NOMO-1 treated with dmso at 0.1 percent for 144 hours (cell line): ENCODE measurements around the gene KDM2B.

Experiments
- DNase-seq: peaks from one replicate; lab custom pipeline; 2025; ENCODE audit not compliant: unreplicated experiment; lab: John Stamatoyannopoulos, UW

KDM2B gene

GRCh38 chr12:121438905-121439304 lies 141.9 kb downstream of the KDM2B start:
- no peak for DNase-seq

GRCh38 chr12:121436706-121437105 lies 144.1 kb downstream of the KDM2B start:
- DNase-seq, result no peak

DNA sequence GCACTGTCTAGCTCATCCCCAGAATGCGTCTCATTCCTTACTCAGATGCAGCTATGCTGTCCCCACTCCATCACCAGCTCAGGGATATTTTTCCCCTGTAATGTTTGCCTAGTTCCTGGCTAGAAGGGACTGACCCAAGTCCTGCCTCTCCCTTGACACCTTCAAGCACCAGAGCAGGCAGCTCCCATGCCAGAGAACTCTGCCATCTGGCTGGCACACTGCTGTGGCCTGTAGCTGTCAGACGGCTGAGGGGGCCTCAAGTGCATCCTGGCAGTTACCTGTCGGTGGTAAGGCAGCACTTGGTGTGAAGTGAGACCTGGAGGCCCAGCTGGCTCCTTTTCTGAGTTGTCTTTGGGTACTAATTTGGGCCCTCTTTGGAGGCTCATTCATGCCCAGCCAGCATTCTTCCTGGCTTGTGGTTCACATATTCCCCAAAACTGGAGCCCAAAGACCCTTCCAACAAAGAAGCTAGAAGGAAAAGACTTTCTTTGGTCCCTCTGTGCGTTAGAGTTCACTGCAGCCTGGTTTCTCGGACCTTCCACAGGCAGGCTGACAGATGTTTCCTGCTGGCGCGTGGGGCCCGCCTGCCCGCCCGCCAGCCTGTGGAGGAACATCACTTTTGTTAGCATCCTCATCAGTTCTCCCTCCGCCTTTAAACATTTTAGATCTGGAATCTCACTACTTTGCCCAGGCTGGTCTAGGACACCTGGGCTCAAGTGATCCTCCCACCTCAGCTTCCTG lies 147.9 kb downstream of the KDM2B start:
- no peak for DNase-seq

GRCh38 chr12:121430833-121431415 lies 149.9 kb downstream of the KDM2B start:
- no peak for DNase-seq

DNA sequence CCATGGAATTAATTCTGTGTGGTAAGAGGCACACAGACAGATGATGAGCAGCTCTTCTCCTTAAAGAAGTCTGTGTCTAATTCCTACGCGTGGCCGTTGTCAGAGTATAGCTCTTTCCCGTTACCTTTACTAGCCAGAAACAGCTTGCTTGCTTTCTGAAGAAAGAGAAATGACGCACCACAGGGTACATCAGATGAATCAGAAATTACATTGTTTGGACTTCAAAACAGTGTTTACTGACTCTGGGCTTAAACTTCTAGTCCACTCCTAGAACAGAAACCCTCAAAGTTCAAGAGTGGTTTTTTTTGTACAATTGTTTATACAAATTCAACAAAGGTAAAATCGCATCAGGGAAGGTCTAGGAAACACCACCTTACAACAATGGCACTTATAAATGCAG lies 151.9 kb downstream of the KDM2B start:
- DNase-seq, result no peak

- no peak for DNase-seq
Measured at GRCh38 chr12:121427556-121428050, 153.2 kb downstream of the KDM2B start.

- DNase-seq, result no peak
Measured at GRCh38 chr12:121424624-121424975, 156.2 kb downstream of the KDM2B start.

DNA sequence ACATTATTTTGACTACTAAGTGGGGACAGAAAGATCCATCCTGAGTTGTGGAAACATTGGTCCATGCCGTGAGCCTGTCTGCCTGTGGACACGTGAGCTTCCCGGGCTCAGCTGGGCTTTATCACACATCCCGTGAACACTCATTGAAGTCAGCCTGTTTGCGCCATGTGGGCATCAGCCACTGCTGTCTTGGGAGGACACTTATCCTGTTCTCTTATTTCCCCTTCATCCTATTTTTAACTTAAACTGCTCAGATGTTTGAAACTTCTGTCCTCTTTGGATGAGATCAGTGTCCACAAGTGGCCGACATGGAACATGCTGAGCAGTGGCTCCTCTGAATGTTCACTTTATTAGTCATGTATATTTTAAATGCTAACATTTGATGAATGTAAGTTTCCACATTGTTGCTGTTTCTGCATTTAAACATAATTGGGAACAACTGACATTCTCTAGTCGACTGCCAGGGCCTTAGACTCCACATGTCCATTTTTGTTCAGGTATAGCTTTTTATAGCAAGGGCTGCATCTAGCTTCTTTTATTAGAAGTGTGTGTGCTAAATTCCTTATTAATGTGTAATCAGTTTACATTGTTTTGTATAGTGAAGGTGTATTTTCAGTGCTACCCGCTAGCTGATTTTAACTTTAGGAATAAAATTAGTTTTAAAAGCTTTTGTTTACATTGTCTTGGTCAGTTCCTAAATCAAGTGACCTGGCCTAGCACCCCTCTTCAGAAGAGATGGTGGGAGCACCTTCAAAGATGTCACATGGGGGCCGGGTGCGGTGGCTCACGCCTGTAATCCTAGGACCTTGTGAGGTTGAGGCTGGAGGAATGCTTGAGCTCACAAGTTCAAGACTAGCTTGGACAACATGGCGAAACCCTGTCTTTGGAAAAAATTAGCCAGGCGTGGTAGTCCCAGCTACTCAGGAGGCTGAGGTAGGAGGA lies 156.9 kb downstream of the KDM2B start:
- no peak for DNase-seq

DNA sequence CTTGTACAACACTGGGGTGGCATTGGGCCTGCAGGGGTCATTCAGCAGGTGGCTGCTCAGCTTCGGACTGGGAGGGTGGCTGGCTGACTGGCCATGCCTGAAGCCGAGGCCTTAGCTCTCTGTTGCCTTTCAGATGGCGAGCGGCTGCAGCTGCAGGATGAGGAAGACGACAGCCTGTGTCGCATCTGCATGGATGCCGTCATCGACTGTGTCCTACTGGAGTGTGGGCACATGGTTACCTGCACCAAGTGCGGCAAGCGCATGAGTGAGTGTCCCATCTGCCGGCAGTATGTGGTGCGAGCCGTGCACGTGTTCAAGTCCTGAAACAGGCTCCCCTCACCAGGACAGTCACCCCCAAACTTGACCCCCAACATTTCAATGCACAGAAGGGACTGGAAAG lies 157.6 kb downstream of the KDM2B start:
- DNase-seq, result no peak

DNA sequence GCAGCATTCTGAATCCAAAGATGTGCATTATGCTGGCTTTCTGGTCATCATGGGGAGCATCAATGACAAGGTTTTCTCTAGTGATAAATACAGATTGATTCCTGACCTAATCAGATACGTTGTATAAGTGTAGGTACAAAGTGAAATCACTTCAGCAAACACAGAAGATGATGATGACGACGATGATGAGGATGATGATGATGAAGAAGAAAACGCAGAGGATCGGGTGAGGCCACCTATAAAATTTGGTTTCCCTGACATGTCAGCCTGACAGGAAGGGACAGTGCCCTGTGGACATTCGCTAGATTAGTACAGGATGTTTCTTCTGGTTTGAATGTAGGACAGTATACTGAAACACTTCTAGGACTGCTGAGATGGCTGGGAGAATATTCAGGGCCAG lies 160.7 kb downstream of the KDM2B start:
- no peak for DNase-seq

DNA sequence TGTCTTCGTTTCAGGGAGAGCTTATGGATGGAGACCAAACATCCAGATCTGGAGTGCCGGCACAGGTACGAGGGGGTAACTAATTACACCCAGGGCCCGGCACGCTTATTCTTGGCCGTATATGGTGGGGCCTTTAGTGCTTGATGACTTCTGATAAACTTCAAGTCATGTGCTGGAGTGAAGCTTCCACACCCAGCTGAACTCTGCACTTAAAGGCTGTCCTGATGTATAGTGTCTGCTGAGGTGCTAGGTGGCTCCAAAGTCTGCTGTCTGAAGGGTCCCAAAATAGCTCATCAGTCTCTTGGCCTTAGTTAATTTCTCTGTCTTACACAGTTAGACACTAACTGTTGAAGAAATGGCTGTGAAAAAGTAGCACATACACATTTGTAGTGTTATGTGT lies 163.0 kb downstream of the KDM2B start:
- no peak for DNase-seq

DNA sequence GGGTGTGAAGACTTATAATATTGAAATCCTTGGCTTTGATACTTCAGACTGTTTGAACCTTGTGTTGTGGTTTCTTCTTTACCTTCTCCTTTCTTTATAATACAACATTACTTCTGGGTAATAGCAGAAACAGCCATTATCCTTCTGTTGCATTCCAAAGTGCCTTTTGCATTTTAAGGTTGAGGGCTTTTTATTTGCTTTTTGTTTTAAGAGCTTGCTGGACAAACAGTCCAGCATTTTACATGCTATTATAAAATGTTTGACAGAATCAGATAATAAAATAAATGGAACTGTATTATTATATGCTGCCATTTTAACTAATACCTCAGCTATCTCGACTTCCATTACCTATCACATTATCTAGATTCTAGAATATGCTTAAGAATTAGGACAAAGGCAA lies 166.9 kb downstream of the KDM2B start:
- no peak for DNase-seq

DNA sequence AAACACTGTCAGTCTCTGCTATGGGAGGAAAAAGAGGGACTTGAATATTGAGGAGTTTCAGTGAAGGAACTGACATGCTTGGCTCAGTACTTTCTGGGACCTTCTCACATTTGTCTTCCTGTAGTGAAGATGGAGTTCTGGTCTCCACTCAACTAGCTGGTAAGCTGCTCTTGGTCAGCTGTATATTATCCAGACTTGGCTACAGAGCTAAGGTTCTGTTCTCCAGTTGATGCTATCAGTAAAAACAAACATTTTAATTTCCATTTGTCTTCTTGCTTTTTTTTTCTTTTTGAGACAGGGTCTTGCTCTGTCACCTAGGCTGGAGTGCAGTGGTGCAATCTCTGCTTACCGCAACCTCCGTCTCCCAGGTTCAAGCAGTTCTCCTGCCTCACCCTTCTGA lies 175.6 kb downstream of the KDM2B start:
- DNase-seq, result no peak

- DNase-seq, result no peak
Measured at GRCh38 chr12:121404734-121405133, 176.1 kb downstream of the KDM2B start.

GRCh38 chr12:121403721-121404120 lies 177.1 kb downstream of the KDM2B start:
- no peak for DNase-seq

DNA sequence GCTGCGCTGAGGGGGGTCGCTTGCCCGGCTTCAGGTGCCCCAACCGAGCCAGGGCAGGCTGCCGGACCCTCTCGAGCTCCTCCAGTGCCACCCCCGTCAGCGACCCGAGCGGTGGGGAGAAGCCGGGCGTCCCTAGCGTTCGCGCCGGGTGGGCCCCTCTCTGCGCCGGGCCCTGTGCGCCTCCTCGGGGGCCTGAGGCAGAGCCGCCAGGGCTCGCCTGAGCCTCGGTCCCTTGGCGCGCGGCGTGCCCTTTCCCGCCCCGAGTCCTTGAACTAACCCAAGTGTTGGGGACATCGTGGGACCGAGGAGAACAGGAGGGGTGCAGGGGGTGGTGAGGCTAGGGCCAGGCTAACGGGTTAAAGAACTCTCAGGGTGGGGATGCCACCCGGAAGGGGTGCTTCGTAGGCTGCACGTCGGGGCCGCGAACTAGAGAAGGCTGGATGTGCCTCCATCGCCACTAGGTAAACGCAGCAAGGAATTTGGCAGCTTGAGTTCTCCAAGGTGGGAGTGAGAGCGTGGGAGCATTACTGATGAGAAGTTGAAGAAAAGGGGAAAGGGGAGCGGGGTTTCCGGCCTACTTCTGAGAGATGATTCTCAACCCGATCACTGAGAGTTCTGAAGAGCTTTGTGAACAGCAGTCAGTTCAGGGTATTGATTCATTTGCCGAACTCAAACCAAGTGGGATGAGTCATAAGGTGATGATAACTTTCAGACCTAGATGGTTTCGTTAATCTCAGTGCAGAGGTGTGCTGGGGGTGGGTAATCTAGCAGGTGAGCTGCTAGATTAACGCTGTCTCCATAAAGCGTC lies 180.3 kb downstream of the KDM2B start:
- DNase-seq, result no peak

DNA sequence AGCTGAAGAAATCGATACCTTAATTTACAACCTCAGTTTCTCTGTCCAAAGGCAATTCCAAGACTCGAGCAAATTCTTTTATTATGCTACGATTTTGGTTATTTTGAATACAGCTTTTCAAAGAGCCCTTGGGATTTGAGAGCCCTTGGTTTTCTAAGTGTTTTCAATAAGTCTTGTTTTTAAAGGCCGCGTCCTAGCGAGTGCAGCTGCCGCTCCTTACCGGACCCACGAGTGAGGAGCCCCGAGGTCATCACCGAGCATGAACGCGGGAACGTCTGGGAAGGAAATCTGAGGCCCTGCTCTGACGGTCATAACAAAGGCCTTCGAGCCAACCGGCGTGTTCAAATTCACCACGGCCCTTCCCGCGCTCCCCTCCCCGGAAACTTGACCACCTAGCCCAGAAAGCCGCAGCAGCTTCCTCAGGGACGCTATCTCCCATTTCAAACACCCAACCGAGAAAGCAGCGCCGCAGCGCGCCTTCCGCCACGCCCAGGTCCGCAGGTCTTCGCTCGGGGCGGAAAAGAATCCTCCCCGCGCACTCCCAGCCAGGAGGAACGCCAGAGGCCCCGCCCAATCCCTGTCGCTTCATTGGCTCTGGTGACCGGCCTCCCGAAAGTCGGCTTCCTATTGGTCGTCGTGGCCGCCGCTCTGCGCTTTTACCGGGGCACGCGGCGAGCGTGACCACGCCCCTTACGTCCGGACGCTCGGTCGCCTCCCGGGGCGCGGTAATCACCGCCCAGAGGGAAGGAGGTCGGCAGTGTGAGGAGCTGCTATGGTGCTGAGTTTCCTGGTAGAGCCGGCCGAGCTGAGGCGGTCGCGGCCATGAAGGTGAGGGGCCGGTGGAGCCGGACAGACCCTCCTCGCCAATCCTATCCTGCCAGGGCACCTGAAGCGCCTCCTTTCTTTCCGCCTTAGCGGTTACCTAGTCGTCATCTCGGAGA lies 181.2 kb downstream of the KDM2B start, which contains the start of gene RNF34:
TSS of gene RNF34 (plus strand) at position 728 of the 941 bp plus-strand sequence. CDS start at position 823, 95 bp downstream.
- DNase-seq, result peak; percentile 98

- no peak for DNase-seq
Measured at GRCh38 chr12:121398355-121398754, 182.5 kb downstream of the KDM2B start.

DNA sequence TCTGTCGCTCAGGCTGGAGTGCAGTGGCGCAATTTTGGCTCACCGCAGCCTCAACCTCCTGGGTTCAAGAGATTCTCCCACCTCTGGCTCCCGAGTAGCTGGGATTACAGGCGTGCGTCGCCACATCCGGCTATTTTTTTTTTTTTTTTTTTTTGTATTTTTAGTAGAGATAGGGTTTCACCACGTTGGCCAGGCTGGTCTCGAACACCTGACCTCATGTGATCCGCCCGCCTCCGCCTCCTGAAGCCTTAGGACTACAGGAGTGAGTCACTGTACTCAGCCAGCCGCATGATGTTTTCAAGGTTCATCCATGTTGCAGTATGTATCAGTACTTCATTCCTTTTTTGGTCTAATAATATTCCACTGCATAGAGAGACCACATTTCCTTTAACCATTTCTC lies 183.3 kb downstream of the KDM2B start:
- DNase-seq, result no peak

- DNase-seq, result no peak
Measured at GRCh38 chr12:121392325-121392716, 188.5 kb downstream of the KDM2B start.
